Measurements from ENCODE around the gene COMMD3.
"Not testable (repeated sequence)": the region's sequence is repeated elsewhere in the genome, so short reads cannot be mapped to it uniquely, and the experiment has no call there.

The COMMD3 gene

DNA sequence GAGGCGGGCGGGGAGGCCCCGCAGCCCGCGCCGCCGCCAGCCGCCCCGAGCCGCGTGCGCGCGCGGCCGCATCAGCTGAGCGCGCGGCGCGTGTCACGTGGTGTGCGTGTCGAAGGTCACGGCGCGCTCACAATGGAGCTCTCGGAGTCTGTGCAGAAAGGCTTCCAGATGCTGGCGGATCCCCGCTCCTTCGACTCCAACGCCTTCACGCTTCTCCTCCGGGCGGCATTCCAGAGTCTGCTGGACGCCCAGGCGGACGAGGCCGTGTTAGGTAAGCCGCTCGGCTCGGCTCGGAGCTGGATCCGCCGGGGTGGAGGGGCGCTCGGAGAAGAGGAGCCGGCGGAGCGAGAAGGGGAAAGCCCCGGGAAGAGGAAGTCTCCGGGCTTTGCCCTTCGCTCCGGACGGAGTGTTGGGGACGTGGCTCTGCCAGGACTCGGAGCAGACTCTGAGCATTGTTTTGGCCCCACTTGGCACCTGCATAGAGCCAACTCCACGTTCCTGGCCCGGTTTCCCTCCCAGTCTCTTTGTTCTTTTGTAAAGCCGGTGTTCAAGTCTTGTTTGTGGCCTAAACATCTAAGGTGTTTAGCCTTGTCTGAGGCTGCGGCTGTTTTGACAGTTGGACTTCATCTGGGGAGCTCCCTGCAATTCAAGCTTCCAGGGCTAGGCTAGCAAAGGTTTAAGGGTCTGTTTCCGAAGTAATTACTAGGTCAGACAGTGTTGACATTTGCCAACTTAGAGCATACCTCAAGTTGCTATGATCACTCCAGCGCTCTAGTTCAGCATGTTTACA is at the start of gene COMMD3:
Gene COMMD3 (plus strand): TSS at position 103 of the 790 bp plus-strand sequence. CDS start 30 bp downstream, at position 133.
- DNase-seq = peak; percentile 83

DNA sequence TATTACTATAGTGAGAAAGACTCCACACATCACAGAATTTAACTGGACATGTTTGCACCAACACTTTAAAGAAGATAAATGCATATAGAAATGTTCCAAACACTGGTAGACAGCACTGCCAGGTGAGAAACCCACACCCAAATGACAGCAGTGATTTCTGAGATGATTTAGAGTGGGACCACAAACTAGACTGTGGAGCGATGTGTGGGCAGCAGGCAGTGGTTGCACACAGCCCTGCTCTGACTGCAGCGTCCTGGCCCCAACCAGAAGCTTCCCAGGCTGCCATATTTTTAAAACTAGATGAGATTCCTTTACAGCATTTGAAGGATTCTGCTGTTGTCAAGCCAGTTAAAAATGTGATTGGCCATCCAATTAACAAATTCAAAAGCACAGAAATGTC is 47.7 kb upstream of the COMMD3 start:
- no peak for DNase-seq

DNA sequence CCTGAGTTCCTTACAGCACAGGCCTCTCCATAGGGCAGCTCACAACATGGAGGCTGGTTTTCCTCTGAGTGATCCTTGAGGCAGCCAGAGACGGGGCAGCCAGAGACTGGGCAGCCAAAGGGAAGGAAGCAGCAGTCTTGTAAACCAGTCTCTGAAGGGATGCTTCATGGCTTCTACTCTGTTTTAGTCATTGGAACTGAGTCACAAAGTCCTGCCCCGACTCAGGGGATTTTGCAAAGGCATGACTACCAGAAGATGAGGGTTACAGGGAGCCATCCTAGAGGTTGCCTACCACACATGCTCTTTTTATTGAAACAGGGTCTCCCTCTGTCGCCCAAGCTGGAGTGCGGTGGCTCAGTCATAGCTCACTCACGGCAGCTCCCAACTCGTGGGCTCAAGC is 44.4 kb upstream of the COMMD3 start:
- no peak for DNase-seq

DNA sequence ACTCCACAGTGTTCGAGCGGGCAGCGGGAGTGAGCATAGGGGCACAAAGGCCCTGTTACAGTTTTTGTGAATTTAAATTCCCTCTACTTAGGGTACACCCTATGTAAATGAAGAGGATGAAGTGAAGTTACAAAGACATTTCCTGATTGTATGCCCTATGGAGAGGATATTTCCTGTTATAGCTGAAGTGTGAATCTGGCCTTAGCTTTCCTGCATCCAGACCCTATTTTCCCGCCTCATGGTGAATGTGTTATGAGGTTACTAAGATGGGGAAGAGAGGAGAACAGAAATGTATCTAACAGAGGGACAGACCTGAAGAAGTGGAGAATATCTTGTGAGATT is 37.8 kb upstream of the COMMD3 start:
- no peak for DNase-seq

DNA sequence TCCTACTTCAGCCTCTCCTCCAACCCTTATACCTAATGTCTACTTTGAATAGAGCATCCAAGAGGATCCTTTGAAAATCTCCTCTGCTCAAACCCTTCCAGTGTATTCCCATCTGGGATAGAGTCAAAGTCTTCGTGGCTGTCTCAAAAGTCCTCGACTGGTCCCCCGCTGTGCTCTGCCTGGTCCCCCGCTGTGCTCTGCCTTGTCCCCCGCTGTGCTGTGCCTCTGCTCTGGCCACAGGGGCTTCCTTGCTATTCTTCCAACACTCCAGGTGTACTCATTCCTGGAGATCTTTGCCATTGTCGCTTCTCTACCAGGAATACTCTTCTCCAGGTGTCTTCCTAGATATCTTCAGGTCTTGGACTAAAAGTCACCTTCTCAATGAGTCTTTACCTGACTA is 36.1 kb upstream of the COMMD3 start:
- DNase-seq = no peak

DNA sequence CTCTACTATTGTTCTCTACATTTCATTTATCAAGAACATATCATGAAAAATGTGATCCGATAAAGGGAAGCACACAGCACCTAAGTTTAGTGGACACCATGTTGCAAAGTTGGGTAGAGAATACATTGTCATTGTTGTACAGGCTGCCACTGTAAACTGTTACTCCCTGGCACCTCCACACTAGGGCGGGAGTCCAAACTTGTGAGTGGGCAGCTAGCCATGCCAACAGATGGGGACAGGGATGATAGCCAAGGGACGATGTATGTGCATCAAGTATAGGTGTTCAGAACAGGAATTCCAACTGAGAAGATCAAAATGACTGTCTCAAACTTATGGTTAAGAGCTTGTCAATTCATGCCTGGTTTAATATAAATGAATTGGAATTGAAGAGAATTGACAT is 31.1 kb upstream of the COMMD3 start:
- no peak for DNase-seq

DNA sequence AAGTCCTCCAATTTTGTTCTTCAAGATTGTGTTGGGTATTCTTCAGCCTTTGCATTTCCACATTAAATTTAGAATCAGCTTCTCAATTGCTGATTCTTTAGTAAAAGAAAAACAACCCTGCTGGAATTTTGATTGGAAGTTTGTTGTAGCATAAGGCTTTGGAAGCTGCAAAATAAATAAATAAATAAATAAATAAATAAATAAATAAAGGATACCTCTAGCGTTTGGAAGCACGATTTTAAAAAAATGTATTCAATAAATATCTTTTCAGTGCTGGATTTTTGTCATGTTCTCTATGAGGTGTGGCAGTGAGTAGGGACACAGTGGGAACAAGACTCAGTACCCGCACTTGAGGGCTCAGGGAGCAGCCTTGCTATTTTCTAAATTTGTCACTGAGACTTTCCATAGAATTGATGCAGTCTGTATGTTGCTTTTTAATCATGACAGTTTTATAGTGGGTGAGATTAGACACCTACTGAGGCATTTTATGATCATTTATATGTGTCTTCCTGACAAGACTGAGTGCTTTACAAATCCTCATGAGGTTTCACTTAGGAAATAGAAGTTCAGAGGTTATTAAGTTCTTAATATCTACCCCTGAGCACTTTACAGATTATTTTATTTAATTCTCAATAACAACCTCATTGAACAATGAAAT is 22.3 kb upstream of the COMMD3 start:
- DNase-seq = no peak

DNA sequence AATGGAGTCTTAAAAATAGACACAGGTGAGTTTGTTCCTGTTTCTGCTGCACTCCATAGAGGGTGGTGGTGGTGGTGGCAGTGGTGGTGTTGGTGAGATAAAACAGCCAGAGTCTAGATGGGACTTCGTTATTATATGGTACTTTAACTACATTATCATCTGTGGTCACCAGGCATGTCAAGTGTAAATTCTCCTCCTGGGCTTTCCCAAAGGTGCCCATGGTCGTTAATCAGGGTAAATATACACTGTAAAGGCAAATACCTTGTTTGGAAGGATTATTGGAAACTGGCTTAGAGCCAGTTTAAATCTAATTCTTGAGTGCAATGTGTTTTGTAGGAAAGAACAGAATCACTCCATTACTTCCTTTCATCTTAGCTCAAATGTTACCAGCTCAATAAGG is 21.5 kb upstream of the COMMD3 start:
- no peak for DNase-seq

DNA sequence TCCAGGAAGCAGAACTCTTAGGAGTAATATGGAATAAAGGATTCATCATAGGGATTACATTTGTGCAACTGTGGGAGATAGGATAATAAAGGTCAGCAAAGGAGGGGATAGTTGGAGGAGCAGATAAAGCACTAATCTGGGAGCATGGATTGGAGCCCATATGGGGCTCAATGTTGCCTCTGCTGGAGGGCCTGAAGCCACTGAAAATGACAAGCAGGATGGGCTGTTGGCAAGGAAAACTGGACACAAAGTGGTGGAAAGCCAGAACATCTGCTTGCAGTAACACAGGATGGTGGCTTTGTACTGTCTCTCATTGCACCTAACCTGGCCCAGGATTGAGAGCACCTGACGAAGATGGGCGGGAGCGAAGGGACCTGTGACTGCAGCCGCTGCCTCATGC is 15.0 kb upstream of the COMMD3 start:
- DNase-seq = no peak

DNA sequence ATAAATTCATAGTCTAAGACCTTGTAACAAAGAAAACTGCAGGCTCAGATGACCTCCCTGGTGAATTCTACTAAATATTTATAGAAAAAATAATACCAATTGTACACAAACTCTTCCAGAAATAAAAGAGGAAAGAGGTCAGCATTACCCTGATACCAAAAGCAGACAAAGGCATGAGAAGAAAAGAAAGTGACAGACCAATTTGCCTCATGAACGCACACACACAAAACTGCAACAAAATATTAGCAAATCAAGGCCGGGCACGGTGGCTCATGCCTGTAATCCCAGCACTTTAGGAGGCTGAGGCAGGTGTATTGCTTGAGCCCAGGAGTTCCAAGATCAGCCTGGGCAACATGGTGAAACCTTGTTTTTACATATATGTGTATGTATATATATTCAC is 12.7 kb upstream of the COMMD3 start:
- DNase-seq = no peak

DNA sequence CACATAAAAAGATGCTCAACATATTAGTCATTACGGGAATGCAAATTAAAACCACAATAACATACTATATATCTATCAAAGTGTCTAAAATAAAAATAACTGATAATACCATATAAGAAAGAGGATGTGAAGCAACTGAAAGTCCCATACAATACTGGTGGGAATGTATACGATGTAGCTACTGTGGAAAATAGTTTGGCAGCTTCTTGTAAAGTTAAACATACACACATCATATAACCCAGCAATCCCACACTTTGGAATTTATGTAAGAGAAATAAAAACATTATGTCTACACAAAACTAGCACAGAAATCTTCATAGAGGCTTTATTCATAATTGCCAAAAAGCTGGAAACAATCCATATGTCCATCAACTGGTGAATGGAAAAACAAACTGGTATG is 10.5 kb upstream of the COMMD3 start:
- DNase-seq = no peak

DNA sequence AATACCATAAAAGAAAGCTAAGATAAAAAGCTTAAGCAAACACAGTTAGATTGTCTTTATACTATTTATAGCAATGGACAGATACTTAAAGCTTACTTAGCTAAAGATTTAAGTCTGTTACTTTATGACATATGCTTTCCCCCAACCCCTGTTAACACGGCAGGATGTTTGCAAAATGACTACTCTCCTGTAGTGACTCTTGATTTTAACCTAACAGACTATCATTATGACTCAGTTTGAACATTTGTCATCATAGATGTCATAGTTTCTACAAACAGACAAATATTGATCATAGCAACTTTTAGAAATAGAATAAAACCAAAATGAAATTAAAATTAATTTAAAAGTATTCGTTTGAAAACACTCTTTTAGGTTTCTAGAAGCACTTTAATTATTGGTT is 7.8 kb upstream of the COMMD3 start:
- no peak for DNase-seq

DNA sequence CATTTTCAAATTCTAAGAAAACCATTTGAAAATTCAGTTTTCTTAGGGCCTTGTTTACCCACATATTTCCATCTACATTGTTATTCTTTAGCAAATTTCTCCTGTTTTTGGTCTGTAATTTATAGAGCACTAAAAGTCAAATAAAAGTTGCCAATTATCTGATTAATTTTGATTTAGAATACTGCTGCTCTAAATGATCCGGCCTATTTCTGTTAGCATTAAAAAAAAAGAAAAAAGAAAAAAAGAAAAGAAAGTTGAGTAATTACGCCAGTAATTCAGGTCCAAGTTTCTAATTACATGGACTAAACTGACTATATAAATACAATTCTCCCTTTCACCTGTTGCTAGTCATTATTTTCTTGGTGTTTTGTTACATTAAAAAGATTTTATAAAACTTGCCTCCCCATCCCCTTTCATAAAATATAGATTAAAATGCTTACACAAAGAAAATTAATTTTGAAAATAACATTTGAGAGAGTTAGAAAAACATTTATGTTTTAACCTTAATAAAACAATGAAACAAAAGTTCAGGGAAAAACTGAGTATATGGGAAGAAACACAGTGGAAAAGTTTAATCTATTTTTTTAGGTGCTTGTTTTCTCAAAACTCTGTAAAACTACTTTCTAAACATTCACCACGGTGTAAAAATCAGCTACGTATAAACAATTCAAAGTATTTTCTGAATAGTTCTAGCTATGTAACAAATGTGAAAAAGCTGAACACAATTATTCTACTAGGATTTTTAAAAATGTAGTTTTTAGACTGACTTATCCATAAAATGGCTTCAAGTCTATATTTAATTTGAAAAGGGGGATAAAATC is 6.8 kb upstream of the COMMD3 start:
- DNase-seq = no peak

DNA sequence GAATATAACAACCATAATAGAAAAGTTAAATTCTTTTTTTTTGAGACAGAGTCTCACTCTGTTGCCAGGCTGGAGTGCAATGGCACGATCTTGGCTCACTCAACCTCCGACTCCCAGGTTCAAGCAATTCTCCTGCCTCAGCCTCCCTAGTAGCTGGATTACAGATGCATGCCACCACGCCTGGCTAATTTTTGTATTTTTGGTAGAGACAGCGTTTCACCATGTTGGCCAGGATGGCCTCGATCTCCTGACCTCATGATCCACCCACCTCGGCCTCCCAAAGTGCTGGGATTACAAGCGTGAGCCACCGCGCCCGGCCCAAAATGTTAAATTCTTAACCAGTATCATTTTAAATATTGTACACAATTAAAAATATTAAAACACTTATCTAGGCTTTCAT is 6.2 kb upstream of the COMMD3 start:
- not testable (repeated sequence) for DNase-seq

DNA sequence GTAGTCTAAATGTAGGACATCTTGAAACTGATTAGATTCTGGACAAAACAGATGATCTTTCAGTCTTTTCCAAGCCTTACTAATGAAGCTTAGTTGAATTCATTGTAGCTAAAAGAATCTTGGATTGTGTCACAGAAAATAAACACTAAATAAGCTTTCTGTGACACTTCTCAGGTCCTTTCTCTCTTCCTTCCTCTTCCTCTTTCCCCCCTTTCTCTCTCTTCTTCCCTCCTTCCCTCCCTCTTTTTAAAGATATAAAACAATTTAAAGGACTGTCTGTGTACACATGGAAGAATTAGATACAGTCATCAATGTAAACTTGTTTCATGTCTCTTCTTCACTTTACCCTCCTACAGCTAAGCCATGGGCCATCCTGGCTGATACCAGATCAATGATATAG is 5.3 kb upstream of the COMMD3 start:
- no peak for DNase-seq

DNA sequence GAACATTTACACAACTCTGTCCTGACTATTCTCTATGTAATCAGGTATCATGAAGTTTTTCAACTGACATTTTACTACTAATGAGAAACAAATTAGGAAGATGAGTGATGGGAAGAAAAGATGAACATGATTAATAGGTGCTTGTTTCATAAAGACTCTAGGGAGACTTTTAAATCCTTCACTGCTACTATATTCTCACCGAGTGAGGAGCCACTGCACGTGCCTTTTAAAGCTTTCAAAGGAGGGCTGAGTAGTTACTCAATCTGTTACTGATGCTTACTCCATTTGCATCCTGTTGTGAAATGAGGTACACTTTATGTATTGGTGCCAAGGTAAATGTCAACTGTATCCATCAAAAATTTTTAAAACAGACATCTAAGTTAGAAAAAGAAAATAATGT is 1.3 kb upstream of the COMMD3 start:
- no peak for DNase-seq

DNA sequence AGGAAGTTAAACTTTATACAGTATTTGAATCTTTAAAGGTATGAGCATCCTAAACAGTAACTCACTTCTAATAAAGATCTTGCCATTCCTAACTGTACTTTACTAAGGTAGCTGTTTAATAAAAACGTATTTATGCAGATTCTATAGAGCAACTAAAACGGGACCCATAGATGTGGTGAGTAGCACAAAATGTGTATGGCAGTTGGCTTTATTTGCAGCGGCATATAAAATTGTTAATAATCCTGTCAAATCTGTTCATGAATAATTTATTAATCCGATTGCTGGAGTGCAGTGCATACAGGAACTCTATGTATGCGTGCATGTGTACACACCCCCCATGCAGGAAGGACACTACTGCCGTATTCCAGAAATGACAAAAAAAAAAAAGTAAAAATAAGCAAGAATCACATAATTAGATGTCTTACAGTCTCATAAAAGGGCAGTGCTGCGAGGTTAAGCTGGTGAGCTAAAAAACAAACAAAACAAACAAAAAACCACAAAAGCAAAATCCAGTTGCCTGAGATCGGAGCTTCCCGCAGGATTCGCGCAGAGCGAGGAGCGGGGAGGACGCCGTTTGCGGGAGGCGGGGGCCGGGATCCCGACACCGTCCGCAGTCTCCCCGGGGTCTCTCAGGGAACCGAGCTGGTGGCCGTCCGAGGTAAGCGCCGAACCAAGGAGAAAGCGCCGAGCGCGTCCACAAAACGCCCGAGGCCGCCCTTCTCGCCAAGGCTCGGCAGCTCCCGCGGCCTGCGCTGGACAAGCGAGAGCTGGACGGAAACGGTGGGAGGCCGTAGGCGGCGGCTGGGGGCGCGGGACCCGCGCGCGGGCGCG is 518 bp upstream of the COMMD3 start:
- DNase-seq = no peak

DNA sequence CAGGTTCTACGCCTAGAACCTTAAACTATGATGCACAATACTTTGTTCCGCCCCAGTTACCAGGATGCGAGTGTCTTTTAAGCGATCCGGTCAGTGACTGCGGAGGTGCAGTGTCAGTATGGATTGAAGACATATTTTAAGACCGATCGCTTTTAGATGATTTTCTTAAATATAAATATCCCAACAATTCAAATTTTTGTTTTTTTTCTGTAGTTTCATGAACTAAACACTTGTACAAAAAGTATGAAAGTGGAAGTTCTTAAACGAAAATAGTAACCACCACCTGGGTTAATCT is 835 bp downstream of the COMMD3 start:
- DNase-seq = no peak

DNA sequence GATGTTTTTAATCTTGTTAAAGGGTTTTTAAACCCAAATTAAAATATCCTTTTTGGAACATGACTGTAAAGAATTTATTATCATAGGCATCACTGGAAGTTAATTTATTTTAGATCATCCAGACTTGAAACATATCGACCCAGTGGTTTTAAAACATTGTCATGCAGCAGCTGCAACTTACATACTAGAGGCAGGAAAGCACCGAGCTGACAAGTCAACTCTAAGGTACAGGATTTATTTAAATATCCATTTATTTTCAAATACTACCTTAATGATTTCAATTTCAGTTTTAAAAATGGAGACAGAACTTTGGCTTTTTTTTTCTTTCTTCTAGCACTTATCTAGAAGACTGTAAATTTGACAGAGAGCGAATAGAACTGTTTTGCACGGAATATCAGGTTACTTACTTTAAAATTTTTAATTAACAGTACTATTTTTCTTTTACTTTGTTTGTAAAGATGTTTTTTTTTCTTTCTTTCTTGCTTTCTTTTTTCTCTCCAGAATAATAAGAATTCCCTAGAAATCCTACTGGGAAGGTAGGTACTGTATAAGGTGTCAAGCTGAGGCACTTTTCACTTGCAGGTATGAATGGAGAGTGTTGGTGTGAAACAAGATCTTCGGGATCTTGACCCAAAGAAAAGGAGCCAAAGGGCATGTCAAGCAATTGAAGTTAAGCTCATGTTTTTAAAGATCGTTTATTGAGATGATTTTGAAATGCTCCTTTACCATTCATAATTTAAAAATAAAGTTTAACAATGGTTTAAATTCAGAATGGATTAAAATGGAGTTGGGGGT is 1.8 kb downstream of the COMMD3 start:
- DNase-seq = no peak

DNA sequence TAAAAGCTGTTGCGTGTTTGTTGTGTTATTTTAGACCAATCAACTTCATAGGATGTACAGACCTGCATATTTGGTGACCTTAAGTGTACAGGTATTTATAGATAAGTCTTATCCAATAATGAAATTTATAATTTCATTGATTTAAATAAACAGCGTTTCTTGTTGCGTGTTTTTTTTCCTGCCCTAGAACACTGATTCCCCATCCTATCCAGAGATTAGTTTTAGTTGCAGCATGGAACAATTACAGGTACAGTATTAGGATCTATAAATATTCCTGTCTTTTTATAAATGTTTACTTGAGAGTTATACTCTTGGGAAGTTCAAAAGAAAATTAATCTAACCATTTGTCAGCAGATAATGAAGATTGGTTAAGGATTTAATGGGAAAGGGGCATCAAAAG is 2.6 kb downstream of the COMMD3 start:
- no peak for DNase-seq

DNA sequence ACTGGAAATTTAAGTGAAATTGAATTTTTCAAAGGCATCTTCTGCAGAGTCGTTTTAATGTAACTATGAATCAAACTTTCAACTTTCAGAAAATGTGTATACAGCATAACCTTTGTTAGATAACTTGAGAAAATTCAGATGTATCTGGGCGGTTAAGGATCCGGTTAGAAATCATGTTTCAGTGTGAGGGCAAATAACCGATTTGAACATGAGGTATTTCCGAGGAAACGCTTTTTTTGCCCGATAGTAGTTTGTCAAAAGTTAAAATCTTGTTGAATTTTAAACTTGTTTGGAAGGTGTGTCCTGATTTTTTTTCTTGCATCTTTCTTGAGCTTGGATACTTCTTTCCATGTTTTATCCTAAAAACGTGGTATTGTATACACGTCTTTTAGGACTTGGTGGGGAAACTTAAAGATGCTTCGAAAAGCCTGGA is 3.4 kb downstream of the COMMD3 start:
- no peak for DNase-seq

DNA sequence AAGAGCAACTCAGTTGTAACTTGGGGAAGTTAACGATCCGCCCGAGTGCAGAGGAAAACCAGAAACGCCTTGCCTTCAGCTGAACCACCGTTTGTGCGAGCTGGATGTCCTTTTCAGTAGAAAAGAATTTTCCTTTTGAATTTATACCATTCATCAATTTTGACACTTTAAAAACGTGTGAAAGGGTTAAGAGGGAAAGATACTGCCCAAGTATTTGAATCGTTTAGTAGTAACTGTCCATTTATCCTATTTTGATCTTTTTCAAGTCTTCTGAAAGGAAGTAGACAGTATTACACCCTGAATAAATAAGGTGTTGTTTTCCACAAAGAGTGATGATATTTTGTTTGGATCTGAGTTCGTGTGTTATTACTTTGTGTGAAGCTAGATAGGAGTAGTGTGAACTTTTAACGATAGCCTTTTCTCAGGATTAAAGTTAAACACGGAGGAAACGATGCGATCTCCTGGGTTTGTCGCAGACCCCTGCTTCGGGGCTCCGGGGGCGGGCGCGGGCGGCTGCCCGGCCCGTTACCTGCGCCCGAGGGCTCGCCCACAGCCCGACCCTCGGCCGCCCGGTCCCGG is 3.9 kb downstream of the COMMD3 start:
- DNase-seq = no peak
